T-helper 1 cell (primary cell): Measurements from ENCODE around the gene RFC2.

Source experiments
- DNase-seq, 5 donors: peaks; one replicate each; pipeline ENCODE4 v3.0.0-alpha.2; 2012 to 2020
- total RNA-seq, 4 donors: gene quantifications; one replicate each; lab custom pipeline; 2026; lab: John Stamatoyannopoulos, UW

The RFC2 gene
- 10.6 to 15.8 (median 13.6) reads per million in 4 donors for total RNA-seq

GRCh38 chr7:74254129-74254857 is at the start of gene RFC2:
Gene RFC2, minus strand, starts transcription at chr7:74254399. Its CDS starts 16 bp downstream, at chr7:74254383.
- DNase-seq = peak; percentile 90 to 99 (median 94)

- DNase-seq = no peak
Measured at GRCh38 chr7:74302745-74303221, 48.6 kb upstream of the RFC2 start.

- DNase-seq = no peak
Measured at GRCh38 chr7:74300926-74301325, 46.7 kb upstream of the RFC2 start.

GRCh38 chr7:74299401-74299800 is 45.2 kb upstream of the RFC2 start:
- no peak for DNase-seq

GRCh38 chr7:74297516-74298233 is 43.5 kb upstream of the RFC2 start:
- no peak for DNase-seq

- DNase-seq = no peak
Measured at GRCh38 chr7:74294191-74294998, 40.2 kb upstream of the RFC2 start.

GRCh38 chr7:74293577-74293908 is 39.3 kb upstream of the RFC2 start:
- DNase-seq = no peak

GRCh38 chr7:74292757-74293576 is 38.8 kb upstream of the RFC2 start:
- DNase-seq = no peak

- no peak for DNase-seq
Measured at GRCh38 chr7:74291535-74291934, 37.3 kb upstream of the RFC2 start.

GRCh38 chr7:74290981-74291441 is 36.8 kb upstream of the RFC2 start:
- no peak for DNase-seq

GRCh38 chr7:74290553-74290950 is 36.4 kb upstream of the RFC2 start:
- DNase-seq = no peak

- DNase-seq = peak in 3 of 5 donors; percentile 18 to 29 (median 22)
Measured at GRCh38 chr7:74289659-74290552, 35.7 kb upstream of the RFC2 start.

GRCh38 chr7:74289018-74289658 is 34.9 kb upstream of the RFC2 start, which contains the start of gene CLIP2:
Gene CLIP2, plus strand, starts transcription at chr7:74289407. Its CDS starts 28,140 bp downstream, at chr7:74317547.
- DNase-seq = peak; percentile 56 to 75 (median 68)

- no peak for DNase-seq
Measured at GRCh38 chr7:74288034-74288881, 34.1 kb upstream of the RFC2 start.

- DNase-seq = no peak
Measured at GRCh38 chr7:74287303-74288033, 33.3 kb upstream of the RFC2 start.

- no peak for DNase-seq
Measured at GRCh38 chr7:74286131-74286530, 31.9 kb upstream of the RFC2 start.

GRCh38 chr7:74284781-74285259 is 30.6 kb upstream of the RFC2 start:
- no peak for DNase-seq

GRCh38 chr7:74283858-74284447 is 29.8 kb upstream of the RFC2 start:
- DNase-seq = no peak
